ENCODE data around the gene PLXNB1. TPM values are rescaled to one million over a fixed set of nuclear protein-coding genes. Genes with fewer than 3 reads are reported as not detected.

PLXNB1 gene
- total RNA-seq, 2 donors from 2014 or later = 69.4 to 73.0 TPM

- Histone ChIP-seq H3K27me3 (no peaks in the 10 kb centered on the region), H3K9me3 (no peaks in the 10 kb centered on the region), H3K36me3 (peaks cover 60% of the 10 kb centered on the region), H3K27ac (no peak overlapping the region), H3K4me1 (peaks cover 0 to 26% of the 10 kb centered on the region in 2 donors), H3K4me3 (no peak overlapping the region)
- TF ChIP-seq, protein P1, sequence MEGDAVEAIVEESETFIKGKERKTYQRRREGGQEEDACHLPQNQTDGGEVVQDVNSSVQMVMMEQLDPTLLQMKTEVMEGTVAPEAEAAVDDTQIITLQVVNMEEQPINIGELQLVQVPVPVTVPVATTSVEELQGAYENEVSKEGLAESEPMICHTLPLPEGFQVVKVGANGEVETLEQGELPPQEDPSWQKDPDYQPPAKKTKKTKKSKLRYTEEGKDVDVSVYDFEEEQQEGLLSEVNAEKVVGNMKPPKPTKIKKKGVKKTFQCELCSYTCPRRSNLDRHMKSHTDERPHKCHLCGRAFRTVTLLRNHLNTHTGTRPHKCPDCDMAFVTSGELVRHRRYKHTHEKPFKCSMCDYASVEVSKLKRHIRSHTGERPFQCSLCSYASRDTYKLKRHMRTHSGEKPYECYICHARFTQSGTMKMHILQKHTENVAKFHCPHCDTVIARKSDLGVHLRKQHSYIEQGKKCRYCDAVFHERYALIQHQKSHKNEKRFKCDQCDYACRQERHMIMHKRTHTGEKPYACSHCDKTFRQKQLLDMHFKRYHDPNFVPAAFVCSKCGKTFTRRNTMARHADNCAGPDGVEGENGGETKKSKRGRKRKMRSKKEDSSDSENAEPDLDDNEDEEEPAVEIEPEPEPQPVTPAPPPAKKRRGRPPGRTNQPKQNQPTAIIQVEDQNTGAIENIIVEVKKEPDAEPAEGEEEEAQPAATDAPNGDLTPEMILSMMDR (IDR thresholded peaks at IDR 0.05) = no peak
- no peak for DNase-seq (ENCODE audit: low spot score)
These were observed 11.7 kb downstream of the PLXNB1 start for GRCh38 chr3:48418140-48418539.

- TF ChIP-seq, protein P1 (IDR thresholded peaks at IDR 0.05) = no peak
- H3K9me3 ChIP-seq = no peaks in the 10 kb centered on the region
- H3K27me3 ChIP-seq = no peaks in the 10 kb centered on the region
- no peak overlapping the region for H3K27ac ChIP-seq
- H3K36me3 ChIP-seq = peaks cover 65% of the 10 kb centered on the region
- DNase-seq (ENCODE audit: low spot score) = no peak
- H3K4me1 ChIP-seq = peaks cover 0 to 21% of the 10 kb centered on the region in 2 donors
- no peak overlapping the region for H3K4me3 ChIP-seq
These were observed 12.3 kb downstream of the PLXNB1 start for GRCh38 chr3:48417529-48418108.

- peaks cover 0 to 10% of the 10 kb centered on the region in 2 donors for H3K4me1 ChIP-seq
- DNase-seq (ENCODE audit: low spot score) = no peak
- no peak overlapping the region for H3K27ac ChIP-seq
- H3K36me3 ChIP-seq = peaks cover 76% of the 10 kb centered on the region
- TF ChIP-seq, protein P1 (IDR thresholded peaks at IDR 0.05) = no peak
- H3K4me3 ChIP-seq = no peak overlapping the region
- H3K9me3 ChIP-seq = no peaks in the 10 kb centered on the region
- H3K27me3 ChIP-seq = no peaks in the 10 kb centered on the region
These were observed 13.3 kb downstream of the PLXNB1 start for GRCh38 chr3:48416546-48416945.

DNA sequence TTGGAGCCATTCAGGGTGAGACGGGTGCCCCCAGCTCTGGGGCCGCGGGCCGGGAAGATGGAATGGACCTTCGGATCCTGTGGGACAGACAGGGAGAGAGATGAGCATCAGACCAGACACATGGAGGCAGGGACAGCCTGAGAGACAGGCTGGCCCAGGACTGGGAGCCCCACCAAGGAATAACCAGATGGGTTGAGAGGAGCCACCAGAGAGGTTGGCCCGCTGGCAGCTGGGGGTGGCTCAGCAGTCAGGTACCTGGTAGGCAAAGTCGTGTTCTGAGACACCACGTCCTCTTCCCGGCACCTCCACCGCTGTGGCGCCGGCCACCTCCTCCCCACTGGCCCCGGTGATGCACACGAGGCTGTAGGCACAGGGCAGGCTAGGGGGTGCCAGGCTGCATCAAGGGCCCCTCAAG is 13.8 kb downstream of the PLXNB1 start:
- Histone ChIP-seq H3K27me3 (no peaks in the 10 kb centered on the region), H3K4me1 (peaks cover 0 to 6% of the 10 kb centered on the region in 2 donors), H3K36me3 (peaks cover 80% of the 10 kb centered on the region), H3K9me3 (no peaks in the 10 kb centered on the region), H3K27ac (no peak overlapping the region), H3K4me3 (no peak overlapping the region)
- no peak for DNase-seq (ENCODE audit: low spot score)
- TF ChIP-seq, protein P1 (IDR thresholded peaks at IDR 0.05) = no peak

DNA sequence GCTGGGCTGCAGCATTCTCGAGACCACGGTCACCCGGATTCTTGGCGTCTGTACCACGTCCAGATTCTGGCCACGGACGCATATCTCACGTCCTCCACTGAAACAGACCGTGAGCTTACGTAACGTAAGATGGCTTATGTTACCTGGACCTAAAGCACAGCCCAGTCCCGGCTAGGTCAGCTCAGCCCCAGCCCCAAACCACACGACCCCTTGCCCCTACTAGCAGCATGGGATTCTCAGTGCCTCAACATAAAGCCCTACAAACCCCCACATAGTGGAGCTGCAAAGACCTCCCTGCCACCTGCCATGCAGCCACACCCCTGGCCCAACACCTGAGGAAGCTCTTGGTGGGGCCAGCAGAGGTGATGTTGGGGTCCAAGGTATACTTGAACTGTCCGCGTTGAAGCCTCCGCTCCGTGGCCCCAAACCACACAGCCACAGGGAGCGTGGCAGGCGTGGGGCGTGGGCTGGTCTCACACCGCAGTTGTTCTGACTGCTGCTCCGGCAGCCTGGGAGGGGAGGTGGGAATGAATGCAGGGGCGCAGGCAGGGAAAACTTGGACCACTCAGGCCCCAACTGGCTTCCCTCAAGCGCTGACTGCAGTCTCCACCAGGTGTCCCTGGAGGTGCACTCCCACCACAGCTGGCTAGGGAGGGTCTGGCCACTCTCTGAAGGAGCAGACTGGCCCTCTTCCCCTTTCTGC is 14.5 kb downstream of the PLXNB1 start:
- Histone ChIP-seq H3K4me3 (no peak overlapping the region), H3K36me3 (peaks cover 87% of the 10 kb centered on the region), H3K9me3 (no peaks in the 10 kb centered on the region), H3K27me3 (no peaks in the 10 kb centered on the region), H3K27ac (no peak overlapping the region), H3K4me1 (no peaks in the 10 kb centered on the region)
- no peak for DNase-seq (ENCODE audit: low spot score)
- TF ChIP-seq, protein P1 (IDR thresholded peaks at IDR 0.05) = no peak

Data from right atrium auricular region (tissue), 2 donors.